HepG2 (cell line): Measurements from ENCODE around the gene SH3PXD2A. TPM values are rescaled to one million over a fixed set of nuclear protein-coding genes. Genes with fewer than 3 reads are reported as not detected.

Experiments used
- ATAC-seq: fragments of 200-7000 bp; cut with Tn5 transposase; 3 replicates; pipeline ENCODE4 v1.9.1; 2020; ENCODE audit warnings: mild to moderate bottlenecking, moderate library complexity
- BruUV-seq: library from RNA; stranded (reverse); fragments of 400-500 nt; replicated peaks from 2 replicates; lab custom pipeline; 2021; lab: Mats Ljungman, UMichigan
- CTCF ChIA-PET: fragments of 300-600 bp; formaldehyde crosslinking; extraction: SDS; loops from one replicate; lab custom pipeline; 2021; ENCODE audit warnings: low total read pairs, inconsistent platforms, low intra/inter-chr PET ratio; lab: Yijun Ruan, JAX
- POLR2A ChIA-PET: fragments of 350-600 bp; sonication (Branson Sonifier 250); formaldehyde crosslinking; loops from one replicate; lab custom pipeline; 2020; ENCODE audit warnings: antibody characterized with exemption, inconsistent platforms; lab: Yijun Ruan, JAX
- DNase-seq: peaks from one replicate; pipeline ENCODE4 v3.0.0-alpha.2; 2015; ENCODE audit warnings: low spot score
- FAIRE-seq: peaks from 3 replicates; lab custom pipeline; 2011; peaks lifted over from hg19 to GRCh38; lab: Jason Lieb, UNC
- H2AFZ ChIP-seq: one replicate; pipeline ENCODE4 v1.6.1; 2011; ENCODE audit warnings: low read length, inconsistent platforms
- H3K27ac ChIP-seq: fragments of 300-600 bp; 3 replicates; pipeline ENCODE4 v1.8.0; 2011; ENCODE audit warnings: mixed run types, mild to moderate bottlenecking, mixed read lengths, low read length, inconsistent platforms; ENCODE audit not compliant: insufficient read depth; ENCODE audit errors: extremely low read length
- H3K27me3 ChIP-seq, 2 experiments: fragments of 200-600 bp in 1 of 2; 2 replicates in 1 of 2; 3 replicates in 1 of 2; pipeline versions ENCODE4 v1.6.0 to v1.8.0; 2011; ENCODE audit warnings: low read length in 2 of 2, mild to moderate bottlenecking in 2 of 2, moderate library complexity in 2 of 2, inconsistent platforms in 1 of 2; ENCODE audit not compliant: insufficient read depth in 2 of 2, control insufficient read depth in 1 of 2
- H3K36me3 ChIP-seq, 2 experiments: fragments of 200-600 bp in 1 of 2; replicated peaks in 1 of 2; 2 replicates in 1 of 2; 3 replicates in 1 of 2; pipeline versions ENCODE4 v1.5.1 to v1.8.0; 2011; ENCODE audit warnings: low read length in 2 of 2, inconsistent platforms in 1 of 2; ENCODE audit not compliant: insufficient read depth in 2 of 2, control insufficient read depth in 1 of 2
- H3K4me1 ChIP-seq: 2 replicates; pipeline ENCODE4 v1.5.1; 2012; ENCODE audit warnings: low read length, inconsistent platforms; ENCODE audit not compliant: insufficient read depth
- H3K4me2 ChIP-seq: 2 replicates; pipeline ENCODE4 v1.6.0; 2011; ENCODE audit warnings: low read depth, low read length, inconsistent platforms
- H3K4me3 ChIP-seq, 3 experiments: fragments of 200-600 bp in 1 of 3; sonication (generic), shearing (Covaris generic) in 1 of 3; replicated peaks in 1 of 3; 2 replicates each; pipeline ENCODE4 v1.5.1; 2011 to 2016; ENCODE audit warnings: low read length in 3 of 3, inconsistent platforms in 2 of 3, low read depth in 2 of 3, mild to moderate bottlenecking in 2 of 3, control low read depth in 1 of 3, mixed read lengths in 1 of 3; ENCODE audit not compliant: insufficient read depth in 1 of 3
- H3K79me2 ChIP-seq: one replicate; pipeline ENCODE4 v1.6.1; 2011; ENCODE audit warnings: low read length, inconsistent platforms; ENCODE audit not compliant: insufficient read depth
- H3K9ac ChIP-seq: 2 replicates; pipeline ENCODE4 v1.6.0; 2011; ENCODE audit warnings: mild to moderate bottlenecking, low read depth, low read length, inconsistent platforms; ENCODE audit not compliant: insufficient read depth
- H3K9me3 ChIP-seq: 2 replicates; pipeline ENCODE4 v1.5.1; 2012; ENCODE audit warnings: mild to moderate bottlenecking, low read length
- H4K20me1 ChIP-seq: 2 replicates; pipeline ENCODE4 v1.6.0; 2011; ENCODE audit warnings: inconsistent platforms, mild to moderate bottlenecking, low read length, moderate library complexity; ENCODE audit not compliant: insufficient read depth
- MAFF ChIP-seq: IDR thresholded peaks from 2 replicates; pipeline ENCODE4 v1.6.1; 2011; ENCODE audit warnings: low read depth, low read length, improper control_type of control experiment
- PAX8 ChIP-seq: sonication (generic); formaldehyde crosslinking; IDR thresholded peaks from 2 replicates; pipeline ENCODE4 v1.8.0; 2022; ENCODE audit warnings: mild to moderate bottlenecking, missing genetic modification reagents, borderline replicate concordance
- RBFOX2 ChIP-seq: fragments of 200-400 bp; formaldehyde crosslinking; IDR thresholded peaks from 2 replicates; pipeline ENCODE4 v1.6.1; 2017; ENCODE audit warnings: low read depth, mild to moderate bottlenecking, low read length
- SP140L ChIP-seq: sonication (generic); formaldehyde crosslinking; IDR thresholded peaks from 2 replicates; pipeline ENCODE4 v1.4.0; 2020; ENCODE audit warnings: missing genetic modification reagents, borderline replicate concordance
- ZEB1 ChIP-seq: IDR thresholded peaks from 2 replicates; pipeline ENCODE4 v1.6.1; 2012; ENCODE audit warnings: mild to moderate bottlenecking, low read depth, inconsistent platforms; ENCODE audit not compliant: insufficient replicate concordance
- ZNF441 ChIP-seq: sonication (generic); formaldehyde crosslinking; IDR thresholded peaks from 2 replicates; pipeline ENCODE4 v1.7.0; 2021; ENCODE audit warnings: missing genetic modification reagents, borderline replicate concordance
- WGBS: methylation state at CpG from one replicate; pipeline ENCODE4 v1.1.6; 2017; ENCODE audit warnings: low lambda C conversion rate; 5-methylcytosine and 5-hydroxymethylcytosine counted together
- in situ Hi-C: cut with HindIII; loops from 2 replicates; pipeline ENCODE4 v1.10.0; 2017; ENCODE audit warnings: low pct_unique_long_range_greater_than_20kb; ENCODE audit not compliant: extremely low pct_ligation_motif_present
- intact Hi-C: fragments of 100-400 bp; cut with micrococcal nuclease; formaldehyde crosslinking; loops from one replicate; pipeline ENCODE4 v1.10.0; 2022; ENCODE audit not compliant: unreplicated experiment
- polyA plus RNA-seq, 8 experiments: library from polyadenylated mRNA; depleted of rRNA in 3 of 8; stranded (reverse) in 7 of 8; unstranded in 1 of 8; fragments of >200 nt; fragmentation: Illumina TruSeq in 4 of 8; extraction: Trizol in 4 of 8; gene quantifications; 2 replicates each; pipeline versions ENCODE4 v1.2.1 to v1.2.3, GENCODE V29; 2011 to 2016; ENCODE audit warnings: low read depth in 4 of 8, missing spikeins in 1 of 8, mixed read lengths in 1 of 8; ENCODE audit not compliant: insufficient read depth in 1 of 8
- total RNA-seq, 5 experiments: library from RNA; depleted of rRNA; stranded (reverse); fragments of >200 nt; fragmentation: Illumina TruSeq; extraction: Trizol; gene quantifications; 2 replicates each; pipeline ENCODE4 v1.2.3, GENCODE V29; 2016; ENCODE audit warnings: low read depth in 1 of 5
- TF ChIP-seq, protein P1 (sequence below): sonication (generic); formaldehyde crosslinking; IDR thresholded peaks from 2 replicates; pipeline ENCODE4 v1.4.0; 2020; ENCODE audit warnings: missing genetic modification reagents, borderline replicate concordance

The SH3PXD2A gene
- total and polyA plus RNA-seq, 2 of the 13 experiments (the other 11 are each of a cell fraction or from before 2014, with no cell fraction given): 11.1 to 11.3 TPM

DNA sequence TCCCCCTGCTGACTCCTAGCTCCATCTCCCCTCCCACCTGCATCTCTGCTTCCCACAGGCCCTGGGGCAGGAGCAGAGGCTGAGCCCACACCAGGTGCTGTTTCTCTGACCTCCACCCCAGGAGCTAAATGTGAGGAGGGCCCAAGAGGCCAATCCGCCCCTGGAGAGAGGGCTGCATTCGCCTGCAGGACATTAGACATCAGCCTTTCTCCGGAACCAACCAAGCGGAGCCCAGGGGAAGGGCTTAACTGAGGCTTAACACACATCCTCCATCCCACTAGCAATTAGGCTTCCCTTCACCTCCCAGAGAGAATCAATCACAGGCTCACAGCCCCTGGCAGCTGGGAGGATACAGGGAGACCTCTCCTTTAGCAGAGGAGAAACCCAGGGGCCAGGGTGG lies 50.5 kb downstream of the SH3PXD2A start:
- Histone ChIP-seq H3K4me2 (no peak overlapping the region), H3K4me3 (no peak overlapping the region), H3K27me3 (no peaks in the 10 kb centered on the region), H3K9me3 (no peaks in the 10 kb centered on the region), H3K27ac (no peak overlapping the region), H4K20me1 (peaks cover 12% of the 10 kb centered on the region), H3K36me3 (peaks cover 11 to 28% of the 10 kb centered on the region in 2 experiments; a peak in 4 of 5 replicates), H3K4me1 (peaks cover 66% of the 10 kb centered on the region), H3K9ac (no peak overlapping the region), H2AFZ (no peak overlapping the region), H3K79me2 (peaks cover 44% of the 10 kb centered on the region)
- ChIA-PET POLR2A (interaction anchor here (1.1 kb wide), 1 partner anchor 10 kb away, joined by 4 read pairs; no protein-coding TSS in a partner anchor), CTCF (no interaction called here)
- no peak for ATAC-seq
- DNase-seq: no peak
- TF ChIP-seq MAFF: no peak
- no peak for TF ChIP-seq SP140L (CRISPR knock-in tag)
- TF ChIP-seq PAX8: no peak
- no peak for TF ChIP-seq ZEB1
- FAIRE-seq: no peak
- no CpG with 5 or more reads among the region's 4 CpGs for WGBS
- in situ Hi-C loops (no loop called here), intact Hi-C loops (no loop called here)
- no TSS peak for BruUV-seq

DNA sequence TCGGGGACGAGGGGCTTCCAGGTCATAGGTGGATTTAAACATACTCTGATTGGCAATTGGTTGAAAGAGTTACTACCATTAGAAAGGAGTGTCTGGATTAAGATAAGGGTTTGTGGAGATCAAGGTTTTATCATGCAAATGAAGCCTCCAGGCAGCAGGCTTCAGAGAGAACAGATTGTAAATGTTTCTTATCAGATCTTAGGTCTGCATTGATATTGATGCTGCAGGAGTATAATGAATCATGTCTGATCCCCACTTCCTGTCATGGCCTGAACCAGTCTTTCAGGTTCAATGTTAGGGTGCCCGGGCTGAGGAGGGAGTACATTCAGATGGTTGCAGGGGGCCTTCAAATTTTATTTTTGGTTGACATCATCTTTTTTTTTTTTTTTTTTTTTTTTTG lies 51.4 kb downstream of the SH3PXD2A start:
- Histone ChIP-seq H3K27me3 (no peaks in the 10 kb centered on the region), H3K9me3 (no peaks in the 10 kb centered on the region), H3K4me3 (no peak overlapping the region), H2AFZ (no peak overlapping the region), H3K27ac (no peak overlapping the region), H3K9ac (no peak overlapping the region), H3K4me2 (no peak overlapping the region), H3K36me3 (peaks cover 19 to 36% of the 10 kb centered on the region in 2 experiments; a peak in 4 of 5 replicates), H3K79me2 (peaks cover 41% of the 10 kb centered on the region), H3K4me1 (peaks cover 72% of the 10 kb centered on the region), H4K20me1 (peaks cover 12% of the 10 kb centered on the region)
- no peak for DNase-seq
- BruUV-seq: no TSS peak
- FAIRE-seq: no peak
- ChIA-PET POLR2A (interaction anchor here (1.5 kb wide), 1 partner anchor 10 kb away, joined by 6 read pairs; no protein-coding TSS in a partner anchor), CTCF (no interaction called here)
- WGBS: 62% methylated on average over 3 of the region's 3 CpGs
- in situ Hi-C loops (no loop called here), intact Hi-C loops (no loop called here)
- TF ChIP-seq ZNF441 (no peak), RBFOX2 (no peak)
- TF ChIP-seq, protein P1, sequence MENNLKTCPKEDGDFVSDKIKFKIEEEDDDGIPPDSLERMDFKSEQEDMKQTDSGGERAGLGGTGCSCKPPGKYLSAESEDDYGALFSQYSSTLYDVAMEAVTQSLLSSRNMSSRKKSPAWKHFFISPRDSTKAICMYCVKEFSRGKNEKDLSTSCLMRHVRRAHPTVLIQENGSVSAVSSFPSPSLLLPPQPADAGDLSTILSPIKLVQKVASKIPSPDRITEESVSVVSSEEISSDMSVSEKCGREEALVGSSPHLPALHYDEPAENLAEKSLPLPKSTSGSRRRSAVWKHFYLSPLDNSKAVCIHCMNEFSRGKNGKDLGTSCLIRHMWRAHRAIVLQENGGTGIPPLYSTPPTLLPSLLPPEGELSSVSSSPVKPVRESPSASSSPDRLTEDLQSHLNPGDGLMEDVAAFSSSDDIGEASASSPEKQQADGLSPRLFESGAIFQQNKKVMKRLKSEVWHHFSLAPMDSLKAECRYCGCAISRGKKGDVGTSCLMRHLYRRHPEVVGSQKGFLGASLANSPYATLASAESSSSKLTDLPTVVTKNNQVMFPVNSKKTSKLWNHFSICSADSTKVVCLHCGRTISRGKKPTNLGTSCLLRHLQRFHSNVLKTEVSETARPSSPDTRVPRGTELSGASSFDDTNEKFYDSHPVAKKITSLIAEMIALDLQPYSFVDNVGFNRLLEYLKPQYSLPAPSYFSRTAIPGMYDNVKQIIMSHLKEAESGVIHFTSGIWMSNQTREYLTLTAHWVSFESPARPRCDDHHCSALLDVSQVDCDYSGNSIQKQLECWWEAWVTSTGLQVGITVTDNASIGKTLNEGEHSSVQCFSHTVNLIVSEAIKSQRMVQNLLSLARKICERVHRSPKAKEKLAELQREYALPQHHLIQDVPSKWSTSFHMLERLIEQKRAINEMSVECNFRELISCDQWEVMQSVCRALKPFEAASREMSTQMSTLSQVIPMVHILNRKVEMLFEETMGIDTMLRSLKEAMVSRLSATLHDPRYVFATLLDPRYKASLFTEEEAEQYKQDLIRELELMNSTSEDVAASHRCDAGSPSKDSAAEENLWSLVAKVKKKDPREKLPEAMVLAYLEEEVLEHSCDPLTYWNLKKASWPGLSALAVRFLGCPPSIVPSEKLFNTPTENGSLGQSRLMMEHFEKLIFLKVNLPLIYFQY (CRISPR knock-in tag): no peak
- ATAC-seq: no peak
